Measurements from ENCODE around the gene PPP1R9B.

DNA sequence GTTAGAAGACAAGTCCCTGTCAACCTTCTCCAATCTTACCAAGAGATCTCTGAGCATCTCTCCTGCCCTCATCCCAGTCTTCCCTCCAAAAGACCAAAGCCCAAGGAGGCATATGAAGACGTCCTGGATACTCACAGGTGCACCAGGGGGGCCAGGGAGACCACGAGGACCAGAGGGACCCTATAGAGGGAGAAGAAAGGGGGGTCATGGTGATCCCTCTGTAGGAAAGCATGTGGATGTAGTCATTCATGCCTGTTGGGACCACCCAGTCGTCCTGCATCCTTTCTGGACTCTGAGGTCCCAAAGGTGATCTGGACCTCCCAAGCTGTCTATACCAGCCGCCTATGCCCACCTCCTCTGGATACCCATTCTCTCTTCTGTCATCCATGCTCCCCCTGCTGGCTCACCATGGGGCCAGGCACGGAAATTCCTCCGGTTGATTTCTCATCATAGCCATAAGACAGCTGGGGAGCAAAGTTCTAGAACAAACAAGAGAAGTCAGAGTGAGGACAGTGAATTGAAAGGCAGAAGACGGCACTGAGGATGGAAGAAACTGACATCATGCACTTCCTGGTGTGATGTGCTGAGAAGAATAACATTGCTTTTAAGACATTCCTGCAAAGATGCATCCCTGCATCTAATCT is 47.7 kb upstream of the PPP1R9B start:
- TF ChIP-seq CREM (CRISPR knock-in tag; IDR thresholded peaks at IDR 0.05) (no peak), TCF7 (CRISPR knock-in tag; IDR thresholded peaks at IDR 0.05; ENCODE audit: low read depth) (no peak), NR1H2 (CRISPR knock-in tag; IDR thresholded peaks at IDR 0.05) (no peak), ZNF263 (CRISPR knock-in tag; IDR thresholded peaks at IDR 0.05; ENCODE audit: low read depth) (no peak), MXD4 (CRISPR knock-in tag; IDR thresholded peaks at IDR 0.05; ENCODE audit: borderline replicate concordance) (no peak), RELA (CRISPR knock-in tag; IDR thresholded peaks at IDR 0.05; ENCODE audit: borderline replicate concordance) (no peak), ESRRA (CRISPR knock-in tag; IDR thresholded peaks at IDR 0.05; ENCODE audit: borderline replicate concordance) (no peak), NFATC4 (CRISPR knock-in tag; IDR thresholded peaks at IDR 0.05) (no peak)
- TF ChIP-seq, protein P1, sequence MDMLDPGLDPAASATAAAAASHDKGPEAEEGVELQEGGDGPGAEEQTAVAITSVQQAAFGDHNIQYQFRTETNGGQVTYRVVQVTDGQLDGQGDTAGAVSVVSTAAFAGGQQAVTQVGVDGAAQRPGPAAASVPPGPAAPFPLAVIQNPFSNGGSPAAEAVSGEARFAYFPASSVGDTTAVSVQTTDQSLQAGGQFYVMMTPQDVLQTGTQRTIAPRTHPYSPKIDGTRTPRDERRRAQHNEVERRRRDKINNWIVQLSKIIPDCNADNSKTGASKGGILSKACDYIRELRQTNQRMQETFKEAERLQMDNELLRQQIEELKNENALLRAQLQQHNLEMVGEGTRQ (CRISPR knock-in tag; IDR thresholded peaks at IDR 0.05): no peak
- TF ChIP-seq, protein P2, sequence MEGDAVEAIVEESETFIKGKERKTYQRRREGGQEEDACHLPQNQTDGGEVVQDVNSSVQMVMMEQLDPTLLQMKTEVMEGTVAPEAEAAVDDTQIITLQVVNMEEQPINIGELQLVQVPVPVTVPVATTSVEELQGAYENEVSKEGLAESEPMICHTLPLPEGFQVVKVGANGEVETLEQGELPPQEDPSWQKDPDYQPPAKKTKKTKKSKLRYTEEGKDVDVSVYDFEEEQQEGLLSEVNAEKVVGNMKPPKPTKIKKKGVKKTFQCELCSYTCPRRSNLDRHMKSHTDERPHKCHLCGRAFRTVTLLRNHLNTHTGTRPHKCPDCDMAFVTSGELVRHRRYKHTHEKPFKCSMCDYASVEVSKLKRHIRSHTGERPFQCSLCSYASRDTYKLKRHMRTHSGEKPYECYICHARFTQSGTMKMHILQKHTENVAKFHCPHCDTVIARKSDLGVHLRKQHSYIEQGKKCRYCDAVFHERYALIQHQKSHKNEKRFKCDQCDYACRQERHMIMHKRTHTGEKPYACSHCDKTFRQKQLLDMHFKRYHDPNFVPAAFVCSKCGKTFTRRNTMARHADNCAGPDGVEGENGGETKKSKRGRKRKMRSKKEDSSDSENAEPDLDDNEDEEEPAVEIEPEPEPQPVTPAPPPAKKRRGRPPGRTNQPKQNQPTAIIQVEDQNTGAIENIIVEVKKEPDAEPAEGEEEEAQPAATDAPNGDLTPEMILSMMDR (IDR thresholded peaks at IDR 0.05): peak; percentile 37; the same call in 1 of the 2 replicates
- TF ChIP-seq, protein P3, sequence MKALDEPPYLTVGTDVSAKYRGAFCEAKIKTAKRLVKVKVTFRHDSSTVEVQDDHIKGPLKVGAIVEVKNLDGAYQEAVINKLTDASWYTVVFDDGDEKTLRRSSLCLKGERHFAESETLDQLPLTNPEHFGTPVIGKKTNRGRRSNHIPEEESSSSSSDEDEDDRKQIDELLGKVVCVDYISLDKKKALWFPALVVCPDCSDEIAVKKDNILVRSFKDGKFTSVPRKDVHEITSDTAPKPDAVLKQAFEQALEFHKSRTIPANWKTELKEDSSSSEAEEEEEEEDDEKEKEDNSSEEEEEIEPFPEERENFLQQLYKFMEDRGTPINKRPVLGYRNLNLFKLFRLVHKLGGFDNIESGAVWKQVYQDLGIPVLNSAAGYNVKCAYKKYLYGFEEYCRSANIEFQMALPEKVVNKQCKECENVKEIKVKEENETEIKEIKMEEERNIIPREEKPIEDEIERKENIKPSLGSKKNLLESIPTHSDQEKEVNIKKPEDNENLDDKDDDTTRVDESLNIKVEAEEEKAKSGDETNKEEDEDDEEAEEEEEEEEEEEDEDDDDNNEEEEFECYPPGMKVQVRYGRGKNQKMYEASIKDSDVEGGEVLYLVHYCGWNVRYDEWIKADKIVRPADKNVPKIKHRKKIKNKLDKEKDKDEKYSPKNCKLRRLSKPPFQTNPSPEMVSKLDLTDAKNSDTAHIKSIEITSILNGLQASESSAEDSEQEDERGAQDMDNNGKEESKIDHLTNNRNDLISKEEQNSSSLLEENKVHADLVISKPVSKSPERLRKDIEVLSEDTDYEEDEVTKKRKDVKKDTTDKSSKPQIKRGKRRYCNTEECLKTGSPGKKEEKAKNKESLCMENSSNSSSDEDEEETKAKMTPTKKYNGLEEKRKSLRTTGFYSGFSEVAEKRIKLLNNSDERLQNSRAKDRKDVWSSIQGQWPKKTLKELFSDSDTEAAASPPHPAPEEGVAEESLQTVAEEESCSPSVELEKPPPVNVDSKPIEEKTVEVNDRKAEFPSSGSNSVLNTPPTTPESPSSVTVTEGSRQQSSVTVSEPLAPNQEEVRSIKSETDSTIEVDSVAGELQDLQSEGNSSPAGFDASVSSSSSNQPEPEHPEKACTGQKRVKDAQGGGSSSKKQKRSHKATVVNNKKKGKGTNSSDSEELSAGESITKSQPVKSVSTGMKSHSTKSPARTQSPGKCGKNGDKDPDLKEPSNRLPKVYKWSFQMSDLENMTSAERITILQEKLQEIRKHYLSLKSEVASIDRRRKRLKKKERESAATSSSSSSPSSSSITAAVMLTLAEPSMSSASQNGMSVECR (CRISPR knock-in tag; IDR thresholded peaks at IDR 0.05; ENCODE audit: borderline replicate concordance): no peak
- TF ChIP-seq, protein P4, sequence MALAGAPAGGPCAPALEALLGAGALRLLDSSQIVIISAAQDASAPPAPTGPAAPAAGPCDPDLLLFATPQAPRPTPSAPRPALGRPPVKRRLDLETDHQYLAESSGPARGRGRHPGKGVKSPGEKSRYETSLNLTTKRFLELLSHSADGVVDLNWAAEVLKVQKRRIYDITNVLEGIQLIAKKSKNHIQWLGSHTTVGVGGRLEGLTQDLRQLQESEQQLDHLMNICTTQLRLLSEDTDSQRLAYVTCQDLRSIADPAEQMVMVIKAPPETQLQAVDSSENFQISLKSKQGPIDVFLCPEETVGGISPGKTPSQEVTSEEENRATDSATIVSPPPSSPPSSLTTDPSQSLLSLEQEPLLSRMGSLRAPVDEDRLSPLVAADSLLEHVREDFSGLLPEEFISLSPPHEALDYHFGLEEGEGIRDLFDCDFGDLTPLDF (CRISPR knock-in tag; IDR thresholded peaks at IDR 0.05): no peak

Data from WTC11 (cell line).